Fibroblast of lung (primary cell): ENCODE measurements around the gene SNRPE.

Experiments
- EZH2 ChIP-seq: IDR thresholded peaks from 2 replicates; pipeline ENCODE4 v1.5.1; 2012; ENCODE audit warnings: low read length, control low read depth, mild to moderate bottlenecking; ENCODE audit errors: missing control alignments
- TF ChIP-seq, protein P1 (sequence below), 2 donors: IDR thresholded peaks in 1 of 2; conservative IDR thresholded peaks in 1 of 2; 1 replicate in 1 of 2; 2 replicates in 1 of 2; pipeline ENCODE4 v1.5.1; 2011 to 2012; ENCODE audit warnings: low read length in 2 of 2, control low read depth in 1 of 2, inconsistent platforms in 1 of 2, low read depth in 1 of 2, mild to moderate bottlenecking in 1 of 2

DNA sequence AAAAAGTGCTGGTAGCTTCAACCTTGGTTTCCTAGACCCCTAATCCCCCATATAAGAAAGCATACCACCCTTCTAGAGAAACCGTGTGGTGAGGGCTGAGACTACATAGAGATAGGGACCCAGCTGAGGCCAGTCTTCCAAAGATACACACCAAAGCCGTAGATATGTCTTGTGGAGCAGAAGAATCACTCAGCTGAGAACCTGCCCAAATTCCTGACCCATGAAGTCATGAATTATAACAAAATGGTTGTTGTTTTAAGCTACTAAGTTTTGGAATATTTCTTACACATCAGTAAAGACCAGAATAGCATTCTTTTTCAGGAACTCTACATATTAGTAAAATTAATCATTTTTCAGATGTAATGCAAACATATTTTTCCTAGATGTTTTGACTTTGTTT lies 3.3 kb upstream of the SNRPE start:
- TF ChIP-seq, protein P1, sequence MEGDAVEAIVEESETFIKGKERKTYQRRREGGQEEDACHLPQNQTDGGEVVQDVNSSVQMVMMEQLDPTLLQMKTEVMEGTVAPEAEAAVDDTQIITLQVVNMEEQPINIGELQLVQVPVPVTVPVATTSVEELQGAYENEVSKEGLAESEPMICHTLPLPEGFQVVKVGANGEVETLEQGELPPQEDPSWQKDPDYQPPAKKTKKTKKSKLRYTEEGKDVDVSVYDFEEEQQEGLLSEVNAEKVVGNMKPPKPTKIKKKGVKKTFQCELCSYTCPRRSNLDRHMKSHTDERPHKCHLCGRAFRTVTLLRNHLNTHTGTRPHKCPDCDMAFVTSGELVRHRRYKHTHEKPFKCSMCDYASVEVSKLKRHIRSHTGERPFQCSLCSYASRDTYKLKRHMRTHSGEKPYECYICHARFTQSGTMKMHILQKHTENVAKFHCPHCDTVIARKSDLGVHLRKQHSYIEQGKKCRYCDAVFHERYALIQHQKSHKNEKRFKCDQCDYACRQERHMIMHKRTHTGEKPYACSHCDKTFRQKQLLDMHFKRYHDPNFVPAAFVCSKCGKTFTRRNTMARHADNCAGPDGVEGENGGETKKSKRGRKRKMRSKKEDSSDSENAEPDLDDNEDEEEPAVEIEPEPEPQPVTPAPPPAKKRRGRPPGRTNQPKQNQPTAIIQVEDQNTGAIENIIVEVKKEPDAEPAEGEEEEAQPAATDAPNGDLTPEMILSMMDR (conservative IDR thresholded peaks at IDR 0.05 in 1 of 2, IDR thresholded peaks at IDR 0.05 in 1 of 2; ENCODE audit: low read depth in 1 of 2, low read length in 2 of 2) = no peak
- TF ChIP-seq EZH2 = no peak
